ENCODE results near the gene PSMG4. TPM values are rescaled to one million over a fixed set of nuclear protein-coding genes. Genes with fewer than 3 reads are reported as not detected.

The PSMG4 gene
- total RNA-seq, 1 experiment from 2014 or later = 51.9 TPM

DNA sequence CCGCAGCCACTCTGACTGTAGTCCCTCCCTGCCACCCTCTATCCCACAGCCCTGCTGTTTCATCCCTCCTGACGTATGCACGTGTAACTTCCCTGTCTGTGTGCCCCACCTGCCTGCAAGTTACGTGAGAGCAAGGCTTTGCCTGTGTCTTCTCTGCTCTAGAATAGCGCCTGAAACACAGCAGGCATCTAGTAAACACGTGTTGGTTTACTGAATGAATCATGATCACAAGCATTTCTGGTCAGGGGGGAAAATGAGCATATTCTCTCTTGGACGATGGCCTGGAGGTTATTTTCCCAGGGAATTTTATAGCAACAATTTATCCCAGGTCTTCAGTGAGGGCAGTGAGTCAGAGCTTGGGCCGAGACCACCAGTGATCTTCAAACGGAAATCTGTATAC lies 38.3 kb downstream of the PSMG4 start:
- no peaks in the 10 kb centered on the region for H3K9me3 ChIP-seq (ENCODE audit: low read length)
- no peaks in the 10 kb centered on the region for H3F3A ChIP-seq (ENCODE audit: low read length, unreplicated experiment)
- ATAC-seq = peak; percentile 87
- no peak overlapping the region for H3K4me3 ChIP-seq (ENCODE audit: low read length)
- no peaks in the 10 kb centered on the region for H3K9me2 ChIP-seq (replicated peaks; ENCODE audit: low read length)
- H3K4me2 ChIP-seq (ENCODE audit: low read length) = peak overlapping the region; percentile 36
- peak overlapping the region; percentile 70 for H3K9ac ChIP-seq (ENCODE audit: low read length)
- TF ChIP-seq EZH2 (IDR thresholded peaks at IDR 0.05; ENCODE audit: low read length, unreplicated experiment) (no peak), EZH2phosphoT487 (IDR thresholded peaks at IDR 0.05; ENCODE audit: borderline replicate concordance, low read length) (no peak)
- TF ChIP-seq, protein P1, sequence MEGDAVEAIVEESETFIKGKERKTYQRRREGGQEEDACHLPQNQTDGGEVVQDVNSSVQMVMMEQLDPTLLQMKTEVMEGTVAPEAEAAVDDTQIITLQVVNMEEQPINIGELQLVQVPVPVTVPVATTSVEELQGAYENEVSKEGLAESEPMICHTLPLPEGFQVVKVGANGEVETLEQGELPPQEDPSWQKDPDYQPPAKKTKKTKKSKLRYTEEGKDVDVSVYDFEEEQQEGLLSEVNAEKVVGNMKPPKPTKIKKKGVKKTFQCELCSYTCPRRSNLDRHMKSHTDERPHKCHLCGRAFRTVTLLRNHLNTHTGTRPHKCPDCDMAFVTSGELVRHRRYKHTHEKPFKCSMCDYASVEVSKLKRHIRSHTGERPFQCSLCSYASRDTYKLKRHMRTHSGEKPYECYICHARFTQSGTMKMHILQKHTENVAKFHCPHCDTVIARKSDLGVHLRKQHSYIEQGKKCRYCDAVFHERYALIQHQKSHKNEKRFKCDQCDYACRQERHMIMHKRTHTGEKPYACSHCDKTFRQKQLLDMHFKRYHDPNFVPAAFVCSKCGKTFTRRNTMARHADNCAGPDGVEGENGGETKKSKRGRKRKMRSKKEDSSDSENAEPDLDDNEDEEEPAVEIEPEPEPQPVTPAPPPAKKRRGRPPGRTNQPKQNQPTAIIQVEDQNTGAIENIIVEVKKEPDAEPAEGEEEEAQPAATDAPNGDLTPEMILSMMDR (conservative IDR thresholded peaks at IDR 0.05; ENCODE audit: low read depth, low read length) = no peak
- no TSS peak for BruUV-seq (replicated peaks)
- ChIA-PET POLR2A (ENCODE audit: unreplicated experiment) (interaction anchor here (1.0 kb wide), 1 partner anchor 146 kb away, joined by 13 read pairs; no protein-coding TSS in a partner anchor), CTCF (interaction anchor here (0.5 kb wide), 1 partner anchor 313 kb away, joined by 3 read pairs; no protein-coding TSS in a partner anchor)
- H3K36me3 ChIP-seq (ENCODE audit: low read depth, low read length) = no peaks in the 10 kb centered on the region
- H2AFZ ChIP-seq (ENCODE audit: low read length) = 0 out of 2 replicates have a peak overlapping the region, but pooled peaks have one; percentile 10
- peak overlapping the region; percentile 82 for H3K27ac ChIP-seq (ENCODE audit: low read length)
- intact Hi-C loops (cut with micrococcal nuclease) = loop anchor here (5.0 kb wide), 1 partner anchor 160 kb away; the partner anchor contains the start of gene SLC22A23
- no peaks in the 10 kb centered on the region for H3K27me3 ChIP-seq (ENCODE audit: low read length)
- H4K20me1 ChIP-seq (ENCODE audit: low read length) = no peaks in the 10 kb centered on the region
- DNase-seq = peak; percentile 72
- H3K4me1 ChIP-seq (ENCODE audit: insufficient read depth, low read length) = peaks cover 18% of the 10 kb centered on the region
- no peaks in the 10 kb centered on the region for H3K79me2 ChIP-seq (ENCODE audit: low read length)

DNA sequence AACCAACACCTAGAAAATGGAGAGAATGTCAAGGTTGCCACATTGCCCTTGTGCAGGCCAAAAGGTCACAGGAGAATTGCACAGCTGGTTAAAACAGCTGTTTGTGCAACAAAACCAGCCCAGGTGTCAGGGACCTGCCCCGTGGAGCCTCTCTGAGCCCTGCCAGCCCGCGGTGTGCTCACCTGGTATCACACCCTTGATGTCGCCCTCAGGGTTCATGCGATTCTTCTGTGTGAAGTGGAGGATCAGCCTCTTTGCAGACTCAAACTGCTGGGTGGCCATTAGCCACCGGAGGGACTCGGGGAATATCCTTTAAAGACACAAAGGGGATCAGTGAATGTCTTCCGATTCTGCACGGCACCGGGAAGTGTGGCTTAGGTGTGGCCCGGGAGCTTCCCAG lies 39.2 kb downstream of the PSMG4 start:
- no peak for ATAC-seq
- Histone ChIP-seq H3K79me2 (ENCODE audit: low read length) (no peaks in the 10 kb centered on the region), H4K20me1 (ENCODE audit: low read length) (no peaks in the 10 kb centered on the region), H3K4me2 (ENCODE audit: low read length) (peak overlapping the region; percentile 36; the same call in 1 of the 2 replicates), H3K4me3 (ENCODE audit: low read length) (no peak overlapping the region), H3K27me3 (ENCODE audit: low read length) (no peaks in the 10 kb centered on the region), H3K27ac (ENCODE audit: low read length) (peak overlapping the region; percentile 82), H3K9me3 (ENCODE audit: low read length) (no peaks in the 10 kb centered on the region), H3K4me1 (ENCODE audit: insufficient read depth, low read length) (peaks cover 18% of the 10 kb centered on the region), H2AFZ (ENCODE audit: low read length) (no peak overlapping the region), H3K9me2 (replicated peaks; ENCODE audit: low read length) (no peaks in the 10 kb centered on the region), H3K9ac (ENCODE audit: low read length) (peak overlapping the region; percentile 70; the same call in 1 of the 2 replicates), H3F3A (ENCODE audit: low read length, unreplicated experiment) (no peaks in the 10 kb centered on the region), H3K36me3 (ENCODE audit: low read depth, low read length) (no peaks in the 10 kb centered on the region)
- TF ChIP-seq EZH2 (IDR thresholded peaks at IDR 0.05; ENCODE audit: low read length, unreplicated experiment) (no peak), EZH2phosphoT487 (IDR thresholded peaks at IDR 0.05; ENCODE audit: borderline replicate concordance, low read length) (no peak)
- TF ChIP-seq, protein P1 (conservative IDR thresholded peaks at IDR 0.05; ENCODE audit: low read depth, low read length) = no peak
- no TSS peak for BruUV-seq (replicated peaks)
- intact Hi-C loops (cut with micrococcal nuclease) = loop anchor here (5.0 kb wide), 1 partner anchor 159 kb away; the partner anchor contains the start of gene SLC22A23
- ChIA-PET POLR2A (ENCODE audit: unreplicated experiment) (no interaction called here), CTCF (no interaction called here)
- DNase-seq = no peak

DNA sequence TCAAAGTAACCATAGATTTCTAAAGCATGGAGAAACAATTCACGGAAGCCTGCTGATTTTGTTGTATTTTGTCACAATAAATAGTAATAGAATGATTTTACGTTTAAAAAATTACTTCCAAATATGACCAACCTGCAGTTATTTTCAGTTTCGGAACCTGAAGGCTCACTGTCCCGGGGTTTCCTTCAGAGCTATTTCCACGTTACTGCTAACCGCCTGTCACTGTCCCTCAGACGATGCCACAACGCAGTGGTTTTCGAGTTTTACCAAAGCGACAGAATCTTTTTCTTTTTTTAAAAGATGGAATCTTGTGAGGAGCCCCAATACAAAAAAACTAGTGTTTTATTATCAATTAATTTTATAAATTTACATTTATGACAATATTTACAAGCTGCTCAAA lies 40.5 kb downstream of the PSMG4 start:
- no peak overlapping the region for H3K4me2 ChIP-seq (ENCODE audit: low read length)
- H3K4me1 ChIP-seq (ENCODE audit: insufficient read depth, low read length) = peaks cover 18% of the 10 kb centered on the region
- no peaks in the 10 kb centered on the region for H3K79me2 ChIP-seq (ENCODE audit: low read length)
- H3K4me3 ChIP-seq (ENCODE audit: low read length) = no peak overlapping the region
- no peak overlapping the region for H3K9ac ChIP-seq (ENCODE audit: low read length)
- DNase-seq = no peak
- intact Hi-C loops (cut with micrococcal nuclease) = loop anchor here (5.0 kb wide), 1 partner anchor 158 kb away; the partner anchor contains the start of gene SLC22A23
- no peaks in the 10 kb centered on the region for H4K20me1 ChIP-seq (ENCODE audit: low read length)
- no peak for TF ChIP-seq EZH2 (IDR thresholded peaks at IDR 0.05; ENCODE audit: low read length, unreplicated experiment)
- TF ChIP-seq, protein P1 (conservative IDR thresholded peaks at IDR 0.05; ENCODE audit: low read depth, low read length) = no peak
- TF ChIP-seq EZH2phosphoT487 (IDR thresholded peaks at IDR 0.05; ENCODE audit: borderline replicate concordance, low read length) = no peak
- no peak overlapping the region for H2AFZ ChIP-seq (ENCODE audit: low read length)
- H3K9me3 ChIP-seq (ENCODE audit: low read length) = no peaks in the 10 kb centered on the region
- H3F3A ChIP-seq (ENCODE audit: low read length, unreplicated experiment) = no peaks in the 10 kb centered on the region
- ChIA-PET CTCF (no interaction called here), POLR2A (ENCODE audit: unreplicated experiment) (interaction anchor here (0.6 kb wide), 1 partner anchor 81 kb away, joined by 4 read pairs; no protein-coding TSS in a partner anchor)
- no peak overlapping the region for H3K27ac ChIP-seq (ENCODE audit: low read length)
- no peaks in the 10 kb centered on the region for H3K27me3 ChIP-seq (ENCODE audit: low read length)
- no peaks in the 10 kb centered on the region for H3K9me2 ChIP-seq (replicated peaks; ENCODE audit: low read length)
- no TSS peak for BruUV-seq (replicated peaks)
- H3K36me3 ChIP-seq (ENCODE audit: low read depth, low read length) = no peaks in the 10 kb centered on the region
- no peak for ATAC-seq
